Nephron progenitor cell (in vitro differentiated cells): Measurements from ENCODE around the gene OR13C8.
"Not testable (repeated sequence)": the region's sequence is repeated elsewhere in the genome, so short reads cannot be mapped to it uniquely, and the experiment has no call there.

Experiments
- DNase-seq: peaks from one replicate; pipeline ENCODE4 v3.0.0; 2021
- H3K27ac Mint-ChIP-seq: 2 replicates; pipeline ENCODE4 v1.8.0; 2021; ENCODE audit warnings: mild to moderate bottlenecking, moderate library complexity, mixed read lengths
- H3K27me3 Mint-ChIP-seq: 2 replicates; pipeline ENCODE4 v1.8.0; 2021; ENCODE audit warnings: mild to moderate bottlenecking, low read depth, mixed read lengths; ENCODE audit not compliant: poor library complexity
- H3K36me3 Mint-ChIP-seq: 2 replicates; pipeline ENCODE4 v1.8.0; 2021; ENCODE audit warnings: low read depth, mixed read lengths
- H3K4me1 Mint-ChIP-seq: 2 replicates; pipeline ENCODE4 v1.8.0; 2021; ENCODE audit warnings: mixed read lengths
- H3K4me3 Mint-ChIP-seq: 2 replicates; pipeline ENCODE4 v1.8.0; 2021; ENCODE audit warnings: mild to moderate bottlenecking, moderate library complexity, mixed read lengths
- H3K9me3 Mint-ChIP-seq: 2 replicates; pipeline ENCODE4 v1.8.0; 2021; ENCODE audit warnings: mild to moderate bottlenecking, moderate library complexity, mixed read lengths
- TF ChIP-seq, protein P1 (sequence below): fragments of 200-600 bp; sonication (generic); IDR thresholded peaks from 2 replicates; pipeline ENCODE4 v1.5.0; 2021; ENCODE audit warnings: antibody characterized with exemption

The OR13C8 gene

DNA sequence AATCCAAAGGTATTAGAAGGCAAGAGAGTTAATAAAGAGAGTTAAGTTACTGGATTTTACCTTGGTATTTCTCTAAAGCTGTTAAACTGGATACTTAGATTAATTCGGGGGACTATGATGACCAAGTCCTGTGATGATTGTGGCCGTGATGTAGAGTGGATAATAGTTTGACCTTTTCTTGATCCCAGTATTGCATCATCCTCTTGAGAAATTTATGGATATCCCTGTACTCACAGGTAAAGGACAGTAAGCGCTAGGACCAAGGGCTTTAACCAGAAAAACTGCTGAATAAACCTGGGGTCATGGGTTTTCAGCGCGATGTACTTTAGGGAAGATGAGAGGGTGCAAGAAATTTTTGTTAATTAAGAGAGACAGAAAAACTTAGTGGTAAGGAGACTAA is 8.3 kb downstream of the OR13C8 start:
- Mint-ChIP-seq H3K27ac (no peak overlapping the region), H3K4me1 (no peaks in the 10 kb centered on the region), H3K4me3 (no peak overlapping the region), H3K27me3 (peaks cover 3% of the 10 kb centered on the region), H3K9me3 (peaks cover 18% of the 10 kb centered on the region), H3K36me3 (no peaks in the 10 kb centered on the region)
- TF ChIP-seq, protein P1, sequence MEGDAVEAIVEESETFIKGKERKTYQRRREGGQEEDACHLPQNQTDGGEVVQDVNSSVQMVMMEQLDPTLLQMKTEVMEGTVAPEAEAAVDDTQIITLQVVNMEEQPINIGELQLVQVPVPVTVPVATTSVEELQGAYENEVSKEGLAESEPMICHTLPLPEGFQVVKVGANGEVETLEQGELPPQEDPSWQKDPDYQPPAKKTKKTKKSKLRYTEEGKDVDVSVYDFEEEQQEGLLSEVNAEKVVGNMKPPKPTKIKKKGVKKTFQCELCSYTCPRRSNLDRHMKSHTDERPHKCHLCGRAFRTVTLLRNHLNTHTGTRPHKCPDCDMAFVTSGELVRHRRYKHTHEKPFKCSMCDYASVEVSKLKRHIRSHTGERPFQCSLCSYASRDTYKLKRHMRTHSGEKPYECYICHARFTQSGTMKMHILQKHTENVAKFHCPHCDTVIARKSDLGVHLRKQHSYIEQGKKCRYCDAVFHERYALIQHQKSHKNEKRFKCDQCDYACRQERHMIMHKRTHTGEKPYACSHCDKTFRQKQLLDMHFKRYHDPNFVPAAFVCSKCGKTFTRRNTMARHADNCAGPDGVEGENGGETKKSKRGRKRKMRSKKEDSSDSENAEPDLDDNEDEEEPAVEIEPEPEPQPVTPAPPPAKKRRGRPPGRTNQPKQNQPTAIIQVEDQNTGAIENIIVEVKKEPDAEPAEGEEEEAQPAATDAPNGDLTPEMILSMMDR: no peak
- DNase-seq: no peak

DNA sequence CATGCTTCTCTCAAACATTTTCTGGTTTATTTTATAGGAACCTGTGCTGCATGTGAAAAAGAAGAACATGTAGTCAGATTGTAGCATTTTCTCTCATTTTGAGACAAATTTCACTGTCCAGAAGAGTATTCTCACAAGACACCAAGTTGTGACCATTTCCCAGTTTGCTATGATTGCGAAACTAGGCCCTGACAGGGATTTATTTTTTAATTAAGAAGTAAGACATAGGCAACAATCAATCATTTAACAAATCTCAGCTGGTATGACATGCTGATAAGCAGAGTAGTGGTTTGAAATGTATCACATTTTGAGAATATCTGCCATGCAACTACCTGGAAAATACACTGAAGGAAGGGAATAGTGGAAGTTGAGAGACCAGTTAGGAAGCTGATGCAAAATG is 11.6 kb downstream of the OR13C8 start:
- Mint-ChIP-seq H3K4me1 (no peaks in the 10 kb centered on the region), H3K9me3 (no peaks in the 10 kb centered on the region)

DNA sequence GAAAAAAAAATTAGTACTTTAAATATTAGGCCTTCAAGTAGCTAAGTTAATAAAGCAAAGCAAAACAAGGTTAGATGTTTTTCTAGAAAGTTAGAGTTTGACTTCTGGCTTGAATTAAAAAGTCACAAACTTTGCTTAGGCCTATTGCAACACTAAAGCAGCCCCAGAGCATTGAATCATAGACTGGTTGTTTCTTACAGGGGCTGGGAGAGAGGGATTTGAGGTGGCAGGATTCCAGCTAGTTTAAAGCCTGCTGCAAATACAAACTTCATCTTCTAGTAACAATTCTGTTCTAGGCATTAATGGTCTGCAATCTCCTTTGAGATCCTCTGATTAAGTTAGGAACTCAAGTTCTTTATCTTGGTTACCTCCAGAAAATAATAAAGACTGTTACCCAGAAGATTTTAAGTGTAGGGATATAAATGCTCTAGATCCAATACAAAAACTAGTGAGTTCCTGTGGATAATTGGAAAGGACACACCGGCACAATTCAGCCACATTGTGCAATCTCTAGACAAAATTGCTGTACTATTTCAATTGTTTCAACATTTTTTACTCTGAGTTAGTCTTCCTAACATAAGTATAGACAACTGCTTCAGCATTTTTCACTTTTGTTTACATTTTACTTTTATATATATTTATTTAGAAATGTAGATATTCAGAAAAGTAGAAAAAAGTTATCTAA is 17.7 kb downstream of the OR13C8 start:
- no peak for DNase-seq
- TF ChIP-seq, protein P1: no peak
- H3K4me1 Mint-ChIP-seq: no peaks in the 10 kb centered on the region
- no peaks in the 10 kb centered on the region for H3K9me3 Mint-ChIP-seq
- no peaks in the 10 kb centered on the region for H3K36me3 Mint-ChIP-seq
- no peak overlapping the region for H3K27ac Mint-ChIP-seq
- no peak overlapping the region for H3K4me3 Mint-ChIP-seq
- H3K27me3 Mint-ChIP-seq: no peaks in the 10 kb centered on the region

More for the DNA sequence above, 11.6 kb downstream of the OR13C8 start:
- no peaks in the 10 kb centered on the region for H3K36me3 Mint-ChIP-seq
- H3K4me3 Mint-ChIP-seq: no peak overlapping the region
- H3K27me3 Mint-ChIP-seq: no peaks in the 10 kb centered on the region
- H3K27ac Mint-ChIP-seq: no peak overlapping the region
- TF ChIP-seq, protein P1: no peak
- no peak for DNase-seq

DNA sequence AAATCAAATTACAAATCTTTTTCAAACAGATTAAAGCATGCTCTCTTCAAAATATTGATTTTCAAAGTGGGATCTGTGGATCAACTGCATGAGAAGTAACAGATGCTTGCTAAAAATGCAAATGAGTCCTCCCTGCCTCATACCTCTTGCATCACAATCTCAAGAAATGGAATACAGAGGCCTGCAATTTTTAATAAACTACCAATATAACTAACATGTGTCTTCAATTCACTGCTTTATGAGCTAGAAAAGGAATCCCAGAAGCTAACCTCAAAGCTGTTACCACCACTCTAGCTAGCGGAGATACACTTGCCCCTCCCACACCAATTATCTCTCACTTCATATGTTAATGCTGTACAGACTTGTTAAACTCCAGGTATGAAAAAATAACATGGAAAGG is 20.7 kb downstream of the OR13C8 start:
- no peaks in the 10 kb centered on the region for H3K36me3 Mint-ChIP-seq
- H3K9me3 Mint-ChIP-seq: no peaks in the 10 kb centered on the region
- H3K27me3 Mint-ChIP-seq: no peaks in the 10 kb centered on the region
- DNase-seq: no peak
- H3K4me3 Mint-ChIP-seq: no peak overlapping the region
- H3K27ac Mint-ChIP-seq: no peak overlapping the region
- TF ChIP-seq, protein P1: no peak
- no peaks in the 10 kb centered on the region for H3K4me1 Mint-ChIP-seq

DNA sequence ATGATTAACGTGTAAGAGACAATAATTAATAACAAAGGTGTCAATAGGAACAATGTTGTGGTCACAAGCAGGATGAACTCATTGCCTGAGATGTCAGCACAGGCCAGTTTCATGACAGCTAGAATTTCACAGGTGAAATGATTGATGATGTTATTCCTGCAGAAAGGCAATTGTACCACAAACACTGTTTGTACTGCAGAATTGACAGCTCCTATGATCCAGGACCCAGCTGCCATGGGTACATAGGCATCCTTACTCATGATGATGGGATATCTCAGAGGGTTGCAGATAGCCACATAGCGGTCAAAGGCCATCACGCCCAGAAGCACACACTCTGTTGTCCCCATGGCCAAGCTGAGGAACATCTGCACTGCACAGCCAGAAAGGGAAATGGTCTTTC is 29.8 kb downstream of the OR13C8 start:
- H3K36me3 Mint-ChIP-seq, H3K4me3 Mint-ChIP-seq, H3K4me1 Mint-ChIP-seq, DNase-seq, H3K27ac Mint-ChIP-seq, H3K27me3 Mint-ChIP-seq, H3K9me3 Mint-ChIP-seq: not testable (repeated sequence)

DNA sequence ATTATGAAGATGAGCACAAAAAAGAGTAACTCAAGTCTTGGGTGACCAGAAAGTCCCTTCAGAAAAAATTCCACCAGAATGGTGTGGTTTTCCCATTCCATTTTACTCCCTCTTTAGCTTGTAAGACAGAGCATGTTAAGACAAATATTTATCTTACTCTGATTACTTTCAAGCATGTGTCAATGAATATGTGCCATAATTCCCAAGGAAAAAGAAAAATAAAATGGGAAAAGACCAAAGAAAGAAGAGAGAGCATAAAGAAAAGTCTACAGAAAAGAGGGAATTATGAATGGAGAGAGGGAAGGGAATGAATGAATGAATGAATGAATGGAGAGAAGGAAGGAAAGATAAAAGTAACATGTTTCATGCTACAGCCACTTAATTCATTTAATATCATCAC is 30.3 kb downstream of the OR13C8 start, which contains the start of gene OR13C5:
OR13C5 (minus strand) TSS at position 101 of the 400 bp plus-strand sequence; CDS start at position 101, 0 bp downstream.
- H3K27ac Mint-ChIP-seq, H3K9me3 Mint-ChIP-seq, H3K27me3 Mint-ChIP-seq, H3K4me1 Mint-ChIP-seq, H3K4me3 Mint-ChIP-seq, DNase-seq, H3K36me3 Mint-ChIP-seq: not testable (repeated sequence)

DNA sequence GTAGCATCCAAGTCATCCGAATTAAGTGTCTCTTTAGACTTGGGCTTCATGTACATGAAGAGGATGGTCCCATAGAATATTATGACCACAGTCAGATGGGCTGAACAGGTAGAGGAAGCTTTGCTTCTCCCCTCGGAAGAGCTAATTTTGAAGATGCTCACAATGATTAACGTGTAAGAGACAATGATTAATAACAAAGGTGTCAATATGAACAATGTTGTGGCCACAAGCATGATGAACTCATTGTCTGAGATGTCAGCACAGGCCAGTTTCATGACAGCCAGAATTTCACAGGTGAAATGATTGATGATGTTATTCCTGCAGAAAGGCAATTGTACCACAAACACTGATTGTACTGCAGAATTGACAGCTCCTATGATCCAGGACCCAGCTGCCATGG is 35.8 kb downstream of the OR13C8 start:
- Mint-ChIP-seq H3K9me3 (no peaks in the 10 kb centered on the region), H3K27ac (no peak overlapping the region), H3K36me3 (no peaks in the 10 kb centered on the region), H3K27me3 (peaks cover 8% of the 10 kb centered on the region), H3K4me1 (no peaks in the 10 kb centered on the region), H3K4me3 (no peak overlapping the region)
- TF ChIP-seq, protein P1: no peak
- DNase-seq: no peak

DNA sequence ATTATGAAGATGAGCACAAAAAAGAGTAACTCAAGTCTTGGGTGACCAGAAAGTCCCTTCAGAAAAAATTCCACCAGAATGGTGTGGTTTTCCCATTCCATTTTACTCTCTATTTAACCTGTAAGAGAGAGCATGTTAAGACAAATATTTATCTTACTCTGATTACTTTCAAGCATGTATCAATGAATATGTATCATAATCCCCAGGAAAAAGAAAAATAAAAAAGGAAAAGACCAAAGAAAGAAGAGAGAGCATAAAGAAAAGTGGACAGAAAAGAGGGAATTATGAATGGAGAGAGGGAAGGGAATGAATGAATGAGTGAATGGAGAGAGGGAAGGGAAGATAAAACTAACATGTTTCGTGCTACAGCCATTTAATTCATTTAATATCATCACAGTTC is 36.6 kb downstream of the OR13C8 start, which contains the start of gene OR13C2:
OR13C2 (minus strand) TSS at position 101 of the 400 bp plus-strand sequence; CDS start at position 101, 0 bp downstream.
- not testable (repeated sequence) for DNase-seq, H3K36me3 Mint-ChIP-seq, H3K9me3 Mint-ChIP-seq

More for the DNA sequence above, 36.6 kb downstream of the OR13C8 start, which contains the start of gene OR13C2:
- not testable (repeated sequence) for H3K27me3 Mint-ChIP-seq, H3K4me3 Mint-ChIP-seq, H3K4me1 Mint-ChIP-seq, H3K27ac Mint-ChIP-seq
